ENCODE measurements around the gene RAN. TPM values are rescaled to one million over a fixed set of nuclear protein-coding genes. Genes with fewer than 3 reads are reported as not detected.
"Not testable (repeated sequence)": the region's sequence is repeated elsewhere in the genome, so short reads cannot be mapped to it uniquely, and the experiment has no call there.

The RAN gene
- polyA plus RNA-seq, 1 donor from 2014 or later: 559 TPM

DNA sequence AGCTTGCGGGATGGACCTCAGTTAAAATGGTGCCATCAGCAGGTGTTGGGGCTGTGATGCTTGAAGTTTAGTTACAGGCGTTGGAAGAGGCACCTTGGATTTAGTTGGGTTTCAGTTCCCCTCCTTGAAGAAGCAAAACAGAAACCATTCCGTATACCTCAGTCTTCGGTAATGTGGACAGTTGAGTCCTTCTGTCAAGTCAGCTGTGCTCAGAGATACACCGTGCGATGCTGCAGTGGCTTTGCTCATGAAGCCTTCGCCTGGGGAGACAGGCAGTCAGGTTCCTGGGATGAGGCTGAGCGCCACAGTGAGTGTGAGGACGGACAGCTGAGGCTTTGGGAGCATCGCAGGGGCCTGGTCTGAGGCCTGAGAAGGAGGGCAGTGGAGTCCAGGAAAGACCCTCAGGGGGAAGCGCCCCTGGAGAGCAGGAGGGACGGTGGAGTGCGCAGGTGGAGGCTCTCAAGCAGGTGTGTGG lies 7.4 kb downstream of the RAN start:
- H3K27me3 Mint-ChIP-seq: peaks cover 2% of the 10 kb centered on the region
- peaks cover 18 to 44% (median 43%) of the 10 kb centered on the region in 3 donors for H3K4me1 Mint-ChIP-seq
- peak overlapping the region; percentile 87 to 99 (median 98) for H3K4me3 Mint-ChIP-seq
- H3K27ac Mint-ChIP-seq: peak overlapping the region; percentile 60 to 99 (median 91)
- no peaks in the 10 kb centered on the region for H3K9me3 Mint-ChIP-seq
- H3K36me3 Mint-ChIP-seq: peaks cover 7% of the 10 kb centered on the region

DNA sequence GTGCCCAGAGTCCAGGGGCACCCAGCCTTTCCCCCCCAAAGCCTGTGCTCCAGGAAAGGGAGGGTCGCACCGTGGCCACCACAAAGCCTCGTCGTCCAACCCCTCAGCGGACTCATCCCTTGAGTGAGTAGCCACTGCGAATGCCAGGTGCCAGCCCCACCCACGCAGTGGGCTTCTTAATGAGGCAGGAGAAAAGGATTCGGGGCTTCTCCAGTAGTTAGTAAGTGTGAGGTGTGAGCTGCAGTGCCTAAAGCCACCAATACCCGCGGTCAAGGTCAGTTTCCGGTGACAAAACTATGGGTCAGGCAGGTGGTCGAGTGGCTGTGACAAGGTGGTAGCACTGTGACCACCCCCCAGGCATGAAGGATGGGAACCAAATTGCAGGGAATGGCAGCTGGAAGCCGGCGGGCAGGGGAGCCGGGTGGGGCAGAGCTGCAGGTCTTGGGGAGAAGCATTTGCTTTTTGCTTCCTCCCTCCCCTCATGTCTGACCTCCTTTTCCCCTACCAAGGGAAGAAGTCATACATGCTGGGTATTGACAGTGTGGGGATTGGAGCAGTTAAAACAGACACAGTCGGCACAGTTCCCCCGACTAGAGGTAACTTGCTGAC lies 8.0 kb downstream of the RAN start:
- peaks cover 2% of the 10 kb centered on the region for H3K27me3 Mint-ChIP-seq
- peak overlapping the region; percentile 77 to 99 (median 87) for H3K27ac Mint-ChIP-seq
- peaks cover 14 to 41% (median 37%) of the 10 kb centered on the region in 3 donors for H3K4me1 Mint-ChIP-seq
- H3K4me3 Mint-ChIP-seq: peak overlapping the region; percentile 91 to 99 (median 98)
- H3K9me3 Mint-ChIP-seq: no peaks in the 10 kb centered on the region
- peaks cover 9% of the 10 kb centered on the region for H3K36me3 Mint-ChIP-seq

DNA sequence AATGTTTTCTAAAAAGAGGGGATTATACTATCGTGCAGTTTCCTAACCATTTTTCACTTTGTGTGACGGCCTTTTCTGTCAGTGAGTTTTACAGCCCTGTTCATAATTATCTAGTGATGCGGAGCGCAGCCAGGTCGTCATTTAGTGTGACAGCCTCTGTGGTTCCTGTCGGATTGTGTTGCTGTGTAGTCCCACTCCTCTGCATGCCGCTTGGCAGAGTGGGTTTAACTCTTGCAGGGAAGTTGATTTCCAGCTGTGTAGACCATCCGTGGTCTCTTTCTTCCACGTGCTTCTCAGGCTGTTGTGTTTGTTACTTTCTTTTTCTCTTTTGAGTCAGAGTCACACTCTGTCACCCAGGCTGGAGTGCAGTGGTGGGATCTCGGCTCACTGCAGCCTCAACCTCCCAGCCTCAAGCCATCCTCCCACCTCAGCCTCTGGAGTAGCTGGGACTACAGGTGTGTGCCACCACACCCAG lies 8.6 kb downstream of the RAN start:
- peaks cover 10% of the 10 kb centered on the region for H3K36me3 Mint-ChIP-seq
- H3K4me3 Mint-ChIP-seq: peak overlapping the region; percentile 91 to 99 (median 98)
- H3K4me1 Mint-ChIP-seq: peaks cover 14 to 41% (median 37%) of the 10 kb centered on the region in 3 donors
- H3K9me3 Mint-ChIP-seq: no peaks in the 10 kb centered on the region
- peaks cover 2% of the 10 kb centered on the region for H3K27me3 Mint-ChIP-seq
- H3K27ac Mint-ChIP-seq: peak overlapping the region; percentile 77 to 99 (median 87)

DNA sequence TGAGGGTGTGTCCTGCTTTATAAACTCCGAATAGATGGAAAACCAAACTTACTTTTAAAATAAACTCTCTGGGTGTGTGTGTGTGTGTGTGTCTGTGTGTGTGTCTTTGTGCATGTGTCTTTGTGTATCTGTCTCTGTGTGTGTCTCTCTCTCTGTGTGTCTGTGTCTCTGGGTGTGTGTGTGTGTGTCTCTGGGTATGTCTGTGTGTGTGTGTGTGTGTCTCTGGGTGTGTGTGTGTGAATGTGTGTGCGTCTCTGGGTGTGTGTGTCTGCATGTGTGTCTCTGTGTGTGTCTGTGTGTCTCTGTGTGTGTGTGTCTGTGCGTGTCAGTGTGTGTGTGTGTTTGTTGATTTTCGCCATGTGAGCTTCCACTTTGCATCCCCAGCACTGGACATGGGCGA lies 9.2 kb downstream of the RAN start:
- peaks cover 2% of the 10 kb centered on the region for H3K27me3 Mint-ChIP-seq
- H3K9me3 Mint-ChIP-seq: no peaks in the 10 kb centered on the region
- H3K4me3 Mint-ChIP-seq: peak overlapping the region; percentile 91 to 99 (median 98)
- H3K27ac Mint-ChIP-seq: peak overlapping the region in 1 of 3 donors; percentile 77
- peaks cover 8% of the 10 kb centered on the region for H3K36me3 Mint-ChIP-seq
- peaks cover 14 to 38% (median 33%) of the 10 kb centered on the region in 3 donors for H3K4me1 Mint-ChIP-seq

DNA sequence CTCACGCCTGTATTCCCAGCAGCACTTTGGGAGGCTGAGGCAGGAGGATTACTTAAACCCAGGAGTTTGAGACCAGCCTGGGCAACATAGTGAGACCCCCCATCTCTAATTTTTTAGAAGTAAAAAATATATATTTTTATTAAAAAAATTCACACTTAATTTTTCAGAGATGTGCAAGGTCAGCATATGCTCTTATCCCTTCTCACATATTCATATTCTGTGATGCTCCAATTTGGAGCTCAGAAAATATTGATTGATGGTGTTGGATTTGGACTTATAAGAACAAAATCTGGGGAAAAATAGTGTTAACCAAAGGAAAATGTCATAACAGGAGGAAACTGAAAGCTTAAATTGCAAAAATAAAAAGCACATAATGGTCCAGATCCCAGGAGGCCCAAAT lies 9.7 kb downstream of the RAN start:
- H3K27ac Mint-ChIP-seq: no peak overlapping the region
- peaks cover 14 to 38% (median 33%) of the 10 kb centered on the region in 3 donors for H3K4me1 Mint-ChIP-seq
- peaks cover 2% of the 10 kb centered on the region for H3K27me3 Mint-ChIP-seq

DNA sequence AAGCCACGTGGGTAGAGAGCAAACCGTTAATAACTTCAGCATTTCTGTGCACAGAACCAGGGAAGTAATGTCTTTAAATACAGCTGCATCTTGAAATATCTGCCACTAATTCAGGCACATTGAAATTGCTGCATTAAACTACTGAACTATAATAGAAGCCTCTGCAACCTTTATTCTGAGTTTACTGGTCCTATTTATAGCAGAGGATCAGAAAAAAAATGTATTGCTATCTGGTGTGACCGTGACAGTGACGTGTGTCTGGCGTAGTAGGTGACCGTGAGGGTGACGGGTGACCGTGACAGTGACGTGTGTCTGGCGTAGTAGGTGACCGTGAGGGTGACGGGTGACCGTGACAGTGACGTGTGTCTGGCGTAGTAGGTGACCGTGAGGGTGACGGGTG lies 15.3 kb downstream of the RAN start:
- H3K36me3 Mint-ChIP-seq: not testable (repeated sequence)

More for the DNA sequence above, 9.7 kb downstream of the RAN start:
- Mint-ChIP-seq H3K36me3 (peaks cover 8% of the 10 kb centered on the region), H3K9me3 (no peaks in the 10 kb centered on the region), H3K4me3 (peak overlapping the region in 1 of 4 donors; percentile 45)

DNA sequence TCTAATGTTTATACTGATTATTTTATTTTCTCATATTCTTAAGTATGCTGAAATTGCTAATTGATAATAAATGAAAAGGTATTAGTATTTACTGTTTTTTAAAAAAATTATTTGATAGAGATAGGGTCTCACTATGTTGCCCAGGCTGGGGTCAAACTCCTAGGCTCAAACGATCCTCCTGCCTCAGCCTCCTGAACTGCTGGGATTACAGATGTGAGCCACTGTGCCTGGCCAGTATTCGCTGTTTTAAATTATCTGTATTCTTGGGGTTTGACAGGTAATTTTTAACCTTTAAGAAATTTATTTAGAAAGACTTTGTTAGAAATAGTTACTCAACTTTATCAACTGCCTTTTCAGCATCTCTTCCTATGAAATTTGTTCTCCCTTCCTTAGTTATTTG lies 32.2 kb downstream of the RAN start:
- Mint-ChIP-seq H3K4me1 (no peaks in the 10 kb centered on the region), H3K27me3 (peaks cover 6% of the 10 kb centered on the region), H3K4me3 (no peak overlapping the region), H3K36me3 (peaks cover 5% of the 10 kb centered on the region), H3K9me3 (peaks cover 0 to 2% (median 0%) of the 10 kb centered on the region in 3 donors), H3K27ac (no peak overlapping the region)

More for the DNA sequence above, 15.3 kb downstream of the RAN start:
- H3K9me3 Mint-ChIP-seq, H3K4me1 Mint-ChIP-seq, H3K4me3 Mint-ChIP-seq, H3K27me3 Mint-ChIP-seq, H3K27ac Mint-ChIP-seq: not testable (repeated sequence)

DNA sequence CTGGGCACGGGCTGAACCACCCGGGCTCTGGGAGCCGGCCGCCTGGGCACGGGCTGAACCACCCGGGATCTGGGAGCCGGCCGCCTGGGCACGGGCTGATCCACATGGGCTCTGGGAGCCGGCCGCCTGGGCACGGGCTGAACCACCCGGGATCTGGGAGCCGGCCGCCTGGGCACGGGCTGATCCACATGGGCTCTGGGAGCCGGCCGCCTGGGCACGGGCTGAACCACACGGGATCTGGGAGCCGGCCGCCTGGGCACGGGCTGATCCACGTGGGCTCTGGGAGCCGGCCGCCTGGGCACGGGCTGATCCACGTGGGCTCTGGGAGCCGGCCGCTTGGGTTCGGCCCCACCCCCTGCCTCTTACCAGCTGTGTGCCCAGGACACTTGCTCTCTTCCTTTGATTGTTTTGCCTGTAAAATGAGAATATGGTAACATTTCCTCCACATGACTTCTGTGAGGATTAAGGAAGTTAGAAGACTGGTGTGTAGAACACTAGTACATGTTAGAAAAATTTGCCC lies 33.1 kb downstream of the RAN start:
- not testable (repeated sequence) for H3K27me3 Mint-ChIP-seq, H3K36me3 Mint-ChIP-seq, H3K27ac Mint-ChIP-seq, H3K4me1 Mint-ChIP-seq, H3K9me3 Mint-ChIP-seq
- H3K4me3 Mint-ChIP-seq: peak overlapping the region in 1 of 4 donors; percentile 20

DNA sequence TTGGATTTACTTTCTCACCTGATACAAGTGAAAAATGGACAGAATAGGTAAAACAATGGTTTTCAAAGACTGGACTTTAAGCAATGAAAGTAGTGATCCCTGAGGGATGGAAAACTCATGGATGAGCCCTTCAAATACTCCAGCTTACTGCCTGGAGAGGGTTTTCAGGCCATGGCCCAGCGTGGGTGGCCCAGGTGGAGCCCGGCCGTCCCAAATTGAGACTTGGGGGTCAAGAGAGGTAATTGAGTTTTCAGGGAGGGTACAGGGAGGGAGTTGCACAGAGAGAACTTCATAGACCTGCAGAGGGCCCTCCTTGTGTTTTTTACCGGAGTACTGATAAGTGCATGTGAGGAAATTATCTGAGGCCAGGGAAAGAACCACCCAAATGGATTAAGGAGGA lies 37.2 kb downstream of the RAN start:
- Mint-ChIP-seq H3K27me3 (peaks cover 6% of the 10 kb centered on the region), H3K4me3 (no peak overlapping the region), H3K36me3 (peaks cover 1% of the 10 kb centered on the region)

DNA sequence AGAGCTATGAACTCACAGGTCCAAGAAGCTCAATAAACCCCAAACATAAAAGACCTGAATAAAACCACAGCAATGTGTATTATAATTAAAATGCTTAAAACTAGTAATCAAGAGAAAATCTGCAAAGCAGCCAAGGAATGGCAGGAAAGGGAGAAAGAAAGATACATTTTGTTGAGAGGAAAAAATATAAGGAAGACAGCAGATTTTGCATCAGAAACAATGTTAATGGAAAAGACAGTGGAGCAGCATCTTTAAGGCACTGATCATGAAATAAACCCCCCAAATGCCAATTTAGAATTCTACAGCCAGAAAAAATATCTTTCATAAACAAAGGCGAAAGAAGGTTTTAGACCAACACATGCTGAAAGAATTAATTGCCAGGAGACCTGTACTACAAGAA lies 39.3 kb downstream of the RAN start:
- Mint-ChIP-seq H3K9me3 (peaks cover 6 to 11% (median 6%) of the 10 kb centered on the region in 3 donors), H3K27ac (no peak overlapping the region), H3K27me3 (peaks cover 9% of the 10 kb centered on the region), H3K4me3 (no peak overlapping the region), H3K36me3 (no peaks in the 10 kb centered on the region), H3K4me1 (peaks cover 0 to 2% (median 0%) of the 10 kb centered on the region in 3 donors)

More for the DNA sequence above, 37.2 kb downstream of the RAN start:
- no peaks in the 10 kb centered on the region for H3K4me1 Mint-ChIP-seq
- peaks cover 6 to 11% (median 6%) of the 10 kb centered on the region in 3 donors for H3K9me3 Mint-ChIP-seq
- H3K27ac Mint-ChIP-seq: no peak overlapping the region

DNA sequence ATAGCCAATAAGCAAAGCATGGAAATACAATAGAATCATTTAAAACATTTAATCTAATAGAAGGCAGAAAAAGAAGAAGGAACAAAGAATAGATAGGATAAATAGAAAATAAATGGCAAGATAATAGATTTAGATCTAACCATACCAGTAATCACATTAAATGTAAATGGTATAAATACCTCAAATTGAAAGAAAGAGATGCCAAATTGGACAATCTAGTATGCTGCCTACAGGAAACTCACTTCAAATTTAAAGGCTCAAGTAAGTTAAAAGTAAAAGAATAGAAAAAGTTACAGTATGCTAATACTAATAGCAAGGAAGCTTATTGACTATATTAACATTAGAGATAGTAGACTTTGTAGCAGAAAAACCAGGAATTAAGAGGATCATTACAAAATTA lies 40.1 kb downstream of the RAN start:
- Mint-ChIP-seq H3K27ac (no peak overlapping the region), H3K4me1 (peaks cover 0 to 5% (median 0%) of the 10 kb centered on the region in 3 donors), H3K4me3 (no peak overlapping the region), H3K27me3 (peaks cover 16% of the 10 kb centered on the region), H3K9me3 (peaks cover 6 to 11% (median 6%) of the 10 kb centered on the region in 3 donors), H3K36me3 (no peaks in the 10 kb centered on the region)

DNA sequence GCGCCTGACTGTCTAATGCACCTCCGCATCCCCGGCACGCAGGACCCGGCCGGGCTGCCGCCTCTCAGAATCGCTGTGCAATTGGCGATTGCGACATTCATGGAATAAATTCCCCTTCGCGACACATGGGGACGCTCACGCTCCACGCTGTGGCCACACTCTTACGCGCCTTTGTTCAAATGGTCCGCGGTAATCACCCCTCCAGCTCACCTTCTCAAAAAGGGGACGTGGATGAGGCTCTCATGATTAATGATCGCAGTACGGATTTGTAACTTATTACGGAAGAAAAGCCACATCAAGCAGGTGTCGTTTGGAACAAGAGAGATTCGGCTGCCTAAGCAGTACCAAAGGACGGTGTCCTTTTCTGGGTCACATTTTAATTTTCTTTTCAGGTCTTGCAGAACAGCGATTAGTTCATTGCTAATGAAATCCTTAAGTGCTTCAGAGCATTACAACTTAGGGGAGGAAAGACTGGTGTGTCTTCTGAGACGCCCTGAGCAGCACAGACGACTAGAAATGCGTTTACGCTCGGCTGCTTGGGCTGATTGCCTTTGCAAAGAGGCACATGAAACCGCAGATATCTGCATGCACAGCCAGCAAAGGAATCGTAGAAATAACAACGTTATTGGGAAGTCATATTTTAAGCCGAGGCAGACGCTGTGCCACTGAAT lies 44.5 kb downstream of the RAN start:
- H3K36me3 Mint-ChIP-seq: no peaks in the 10 kb centered on the region
- H3K9me3 Mint-ChIP-seq: peaks cover 4 to 8% (median 6%) of the 10 kb centered on the region in 3 donors
- peak overlapping the region in 1 of 3 donors; percentile 34 for H3K27ac Mint-ChIP-seq
- H3K4me1 Mint-ChIP-seq: peaks cover 0 to 5% (median 0%) of the 10 kb centered on the region in 3 donors
- H3K27me3 Mint-ChIP-seq: peaks cover 16% of the 10 kb centered on the region
- H3K4me3 Mint-ChIP-seq: peak overlapping the region in 2 of 4 donors; percentile 21 to 63

DNA sequence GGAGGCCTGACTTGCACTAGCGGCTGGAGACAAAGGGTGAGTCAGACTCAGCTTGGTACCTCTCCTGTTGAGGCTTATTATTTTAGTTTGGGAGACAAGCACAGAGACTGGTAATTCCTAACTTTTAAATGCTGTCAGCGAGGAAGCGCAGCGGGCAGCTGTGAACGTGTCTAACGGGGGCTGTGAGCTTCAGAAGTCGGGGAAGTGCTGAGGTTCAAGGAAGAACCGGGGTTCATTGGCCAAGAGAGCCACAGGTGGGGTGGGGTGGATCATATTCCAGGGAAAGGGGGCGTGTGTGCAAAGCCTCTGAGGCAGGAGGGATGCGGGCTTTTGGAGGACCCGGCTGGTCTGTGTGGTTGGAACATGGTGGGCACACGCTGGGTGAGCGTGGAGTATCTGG lies 45.7 kb downstream of the RAN start:
- Mint-ChIP-seq H3K4me1 (peaks cover 0 to 5% (median 0%) of the 10 kb centered on the region in 3 donors), H3K27ac (no peak overlapping the region), H3K4me3 (no peak overlapping the region), H3K27me3 (peaks cover 23% of the 10 kb centered on the region), H3K36me3 (no peaks in the 10 kb centered on the region), H3K9me3 (no peaks in the 10 kb centered on the region)

DNA sequence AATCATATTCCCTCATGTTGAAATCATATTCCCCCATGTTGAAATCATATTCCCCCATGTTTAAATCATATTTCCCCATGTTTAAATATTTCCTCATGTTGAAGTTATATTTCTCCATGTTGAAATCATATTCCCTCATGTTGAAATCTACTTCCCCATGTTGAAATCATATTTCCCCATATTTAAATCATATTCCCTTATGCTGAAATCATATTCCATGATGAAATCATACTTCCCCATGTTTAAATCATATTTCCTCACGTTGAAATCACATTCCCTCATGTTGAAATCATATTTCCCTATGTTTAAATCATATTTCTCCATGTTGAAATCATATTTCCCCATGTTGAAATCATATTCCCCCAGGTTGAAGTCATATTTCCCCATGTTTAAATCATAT lies 47.2 kb downstream of the RAN start:
- Mint-ChIP-seq H3K4me1 (peaks cover 0 to 5% (median 0%) of the 10 kb centered on the region in 3 donors), H3K27ac (no peak overlapping the region), H3K27me3 (peaks cover 23% of the 10 kb centered on the region), H3K36me3 (no peaks in the 10 kb centered on the region), H3K9me3 (no peaks in the 10 kb centered on the region), H3K4me3 (no peak overlapping the region)

DNA sequence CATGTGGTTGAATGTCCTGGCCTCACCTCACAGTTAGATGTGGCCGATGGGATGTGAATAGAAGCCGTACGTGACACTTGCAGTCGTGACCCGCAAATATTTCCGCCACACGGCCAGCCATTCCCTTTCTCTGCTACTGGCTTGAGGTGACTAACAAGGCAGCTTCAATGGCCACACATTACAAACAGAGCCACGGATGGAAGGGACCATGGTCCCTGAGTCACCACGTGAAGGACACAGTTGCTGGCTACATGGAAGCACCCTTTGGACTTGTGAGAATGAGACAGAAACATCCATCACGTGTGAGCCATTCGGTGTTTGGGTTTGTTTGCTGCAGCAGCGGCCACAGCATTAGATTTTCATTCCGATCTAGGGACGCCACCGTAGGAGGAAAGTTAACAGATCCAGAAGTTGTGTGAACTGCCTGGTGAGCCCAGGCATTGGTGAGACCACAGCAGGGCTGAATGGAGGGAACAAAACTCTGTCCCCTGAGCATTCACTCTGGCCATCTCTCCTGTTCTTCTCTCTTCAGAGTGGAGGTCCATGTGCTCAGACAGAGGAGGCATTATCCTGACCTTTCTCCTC lies 48.3 kb downstream of the RAN start:
- H3K4me3 Mint-ChIP-seq: no peak overlapping the region
- peaks cover 0 to 5% (median 0%) of the 10 kb centered on the region in 3 donors for H3K4me1 Mint-ChIP-seq
- no peak overlapping the region for H3K27ac Mint-ChIP-seq
- no peaks in the 10 kb centered on the region for H3K9me3 Mint-ChIP-seq
- H3K27me3 Mint-ChIP-seq: peaks cover 23% of the 10 kb centered on the region
- no peaks in the 10 kb centered on the region for H3K36me3 Mint-ChIP-seq

All from IgD-negative memory B cell (primary cell).